GM21619 (cell line): ENCODE data around the gene AFM.

ENCODE experiments used
- ATAC-seq: cut with Tn5 transposase; IDR thresholded peaks from one replicate; pipeline ENCODE4 v1.9.1; 2021; ENCODE audit not compliant: unreplicated experiment

AFM gene

DNA sequence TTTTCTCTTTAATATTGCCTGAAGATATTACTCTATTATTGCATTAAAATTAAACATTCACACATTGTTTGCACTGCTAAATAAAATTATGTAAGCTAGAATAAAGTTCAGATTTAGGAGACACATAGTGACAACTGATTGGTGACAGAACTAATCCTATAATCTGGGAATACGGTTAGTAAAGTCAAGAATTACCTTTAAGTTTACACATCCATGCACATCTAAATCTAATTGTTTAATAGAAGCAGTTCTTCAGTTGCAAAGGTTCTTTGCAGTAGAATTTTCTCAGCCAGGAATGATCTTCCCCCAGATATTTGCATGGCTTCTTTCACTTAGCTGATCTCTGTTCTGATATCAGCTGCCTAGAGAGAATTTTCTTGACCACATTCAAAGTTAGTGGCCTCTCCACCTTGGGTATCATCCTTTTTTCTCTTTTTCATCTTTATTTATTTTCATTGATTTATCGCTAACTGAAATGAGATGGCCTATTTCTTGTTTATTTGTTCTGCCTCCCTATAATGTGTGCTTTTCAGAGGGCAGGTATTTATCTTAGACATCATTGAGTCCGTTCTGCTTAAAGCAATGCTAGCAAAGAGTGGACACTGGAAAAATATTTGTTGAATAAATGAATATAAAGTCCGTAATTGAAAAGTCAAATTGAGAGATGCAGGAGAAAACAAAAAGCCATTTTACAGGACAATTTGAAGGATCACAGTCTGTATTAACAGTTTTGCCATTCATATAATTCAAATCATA lies 32.9 kb upstream of the AFM start:
- no peak for ATAC-seq

- no peak for ATAC-seq
Observed at GRCh38 chr4:73450398-73451004, 31.0 kb upstream of the AFM start.

GRCh38 chr4:73451404-73451803 lies 30.1 kb upstream of the AFM start:
- no peak for ATAC-seq

DNA sequence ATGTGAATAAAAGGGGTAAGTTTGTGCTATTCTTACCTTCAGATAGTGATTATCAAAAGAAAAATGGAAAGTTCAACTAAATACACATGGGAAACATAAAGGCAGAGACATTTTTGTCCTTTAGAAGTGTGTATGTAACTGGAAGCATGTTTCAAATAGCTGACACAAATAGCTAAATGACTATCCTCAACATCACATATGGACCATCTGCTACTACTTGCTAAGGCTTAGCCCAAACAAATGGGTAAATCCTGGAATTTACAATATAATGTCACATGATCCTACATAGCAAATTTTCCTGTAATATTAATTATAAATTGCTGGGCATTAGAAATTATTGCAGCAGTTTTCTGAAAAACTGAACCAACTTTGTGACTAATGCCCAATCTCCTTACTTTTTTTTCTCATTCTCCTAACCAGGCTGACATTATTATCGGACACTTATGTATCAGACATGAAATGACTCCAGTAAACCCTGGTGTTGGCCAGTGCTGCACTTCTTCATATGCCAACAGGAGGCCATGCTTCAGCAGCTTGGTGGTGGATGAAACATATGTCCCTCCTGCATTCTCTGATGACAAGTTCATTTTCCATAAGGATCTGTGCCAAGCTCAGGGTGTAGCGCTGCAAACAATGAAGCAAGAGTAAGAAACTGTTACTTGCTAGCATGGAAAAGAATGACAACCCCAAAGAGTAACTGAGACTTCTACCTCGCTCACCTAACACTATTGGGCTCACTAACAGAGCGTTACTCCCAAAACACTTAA lies 29.4 kb upstream of the AFM start:
- ATAC-seq = no peak

DNA sequence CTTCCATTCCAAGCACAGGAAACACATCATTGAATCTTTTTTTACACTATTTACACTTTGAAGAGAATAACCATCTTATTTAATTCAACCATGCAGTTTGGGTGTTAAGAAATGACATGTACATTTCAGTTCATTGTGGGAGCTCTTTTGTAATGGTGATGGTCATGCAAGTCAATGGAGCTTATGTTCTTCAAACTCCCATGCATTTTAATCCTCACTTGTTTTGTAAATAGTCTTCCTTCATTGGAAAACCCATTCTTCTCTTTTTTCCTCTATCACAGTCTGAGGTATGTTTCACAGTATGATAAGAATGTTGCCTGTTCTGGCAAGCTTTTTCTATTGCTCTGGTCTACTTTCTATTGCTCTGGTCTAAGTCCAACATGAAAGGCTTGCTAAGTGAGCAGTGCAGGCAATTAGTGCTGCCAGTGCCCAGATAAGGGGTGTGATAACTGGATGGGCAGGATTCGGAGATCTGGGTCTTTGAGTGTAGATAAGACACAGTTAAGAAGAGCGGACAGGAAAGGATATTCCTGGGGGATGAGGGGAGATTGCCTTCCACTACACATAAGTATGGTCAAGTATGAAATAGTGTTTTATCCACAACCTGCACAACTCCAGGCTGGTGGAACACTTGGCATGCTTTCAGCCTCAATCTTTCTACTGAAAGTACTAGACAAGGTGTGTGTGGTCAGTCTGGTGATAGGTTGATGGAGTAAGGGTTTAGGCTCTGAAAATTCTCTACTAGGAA lies 28.4 kb upstream of the AFM start:
- ATAC-seq = no peak

DNA sequence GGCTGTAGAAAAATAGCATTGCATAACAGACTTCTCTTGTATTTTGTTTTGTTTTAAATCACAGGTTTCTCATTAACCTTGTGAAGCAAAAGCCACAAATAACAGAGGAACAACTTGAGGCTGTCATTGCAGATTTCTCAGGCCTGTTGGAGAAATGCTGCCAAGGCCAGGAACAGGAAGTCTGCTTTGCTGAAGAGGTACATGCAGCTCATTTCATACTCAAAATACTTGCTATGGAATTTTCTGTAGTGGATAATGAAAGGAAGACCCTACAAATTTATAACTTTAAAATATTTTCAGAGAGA lies 27.9 kb upstream of the AFM start:
- no peak for ATAC-seq

DNA sequence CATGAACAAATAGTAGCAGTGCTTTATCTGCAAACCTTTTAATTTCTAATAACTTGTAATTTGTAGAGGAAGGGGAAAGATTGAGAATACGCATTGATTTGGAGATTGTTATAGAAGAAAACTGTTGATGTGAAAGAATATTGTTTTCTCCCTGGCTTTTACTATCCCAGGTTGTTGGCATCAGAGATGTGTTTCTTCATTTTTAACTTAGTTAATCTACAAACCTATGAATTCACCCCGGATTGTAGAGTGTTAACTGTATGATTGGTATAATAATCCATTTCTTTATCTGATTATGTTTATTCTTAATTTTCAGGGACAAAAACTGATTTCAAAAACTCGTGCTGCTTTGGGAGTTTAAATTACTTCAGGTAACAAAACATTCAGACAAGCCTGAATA lies 26.6 kb upstream of the AFM start:
- ATAC-seq = no peak

DNA sequence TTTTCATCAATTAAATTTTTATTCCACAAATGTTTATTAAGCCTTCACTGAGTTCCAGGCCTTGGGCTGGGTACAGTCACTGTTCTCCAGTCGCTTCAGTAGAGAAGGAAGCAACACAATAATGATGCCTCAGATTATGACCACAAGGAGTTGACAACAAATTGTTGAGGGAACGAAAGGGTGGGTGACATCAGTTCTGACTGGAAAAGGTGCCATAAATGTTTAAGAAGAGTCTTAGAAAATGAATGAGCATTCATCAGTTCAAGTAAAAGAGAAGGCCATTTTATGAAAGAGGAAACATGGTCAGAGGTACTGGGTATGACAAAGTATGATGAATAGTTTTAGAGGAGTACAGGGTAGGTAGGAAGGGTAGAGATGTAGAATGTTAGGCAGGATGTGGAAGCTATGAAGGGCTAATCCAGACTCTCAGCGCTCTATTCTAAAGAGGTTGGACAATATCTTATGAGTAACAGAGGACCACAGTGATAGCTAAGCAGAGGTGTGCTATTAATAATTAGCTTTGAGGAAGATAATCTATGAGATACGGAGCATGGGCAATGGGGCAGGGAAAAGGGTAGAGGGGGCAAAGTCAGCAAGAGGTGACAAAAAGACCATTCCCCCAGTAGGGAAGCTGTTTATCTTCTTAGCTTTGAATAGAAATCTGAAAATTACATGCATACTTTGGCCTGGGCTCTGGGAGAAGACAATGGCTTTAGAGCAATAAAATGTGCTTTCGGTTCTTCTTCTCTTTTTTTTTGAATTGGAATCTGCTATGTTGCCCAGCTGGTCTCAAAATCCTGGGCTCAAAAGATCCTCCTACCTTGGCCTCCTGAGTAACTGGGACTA lies 25.1 kb upstream of the AFM start:
- no peak for ATAC-seq

GRCh38 chr4:73458184-73459047 lies 23.1 kb upstream of the AFM start:
- no peak for ATAC-seq

- ATAC-seq = no peak
Observed at GRCh38 chr4:73459048-73459421, 22.5 kb upstream of the AFM start.

- no peak for ATAC-seq
Observed at GRCh38 chr4:73460913-73461522, 20.5 kb upstream of the AFM start.

DNA sequence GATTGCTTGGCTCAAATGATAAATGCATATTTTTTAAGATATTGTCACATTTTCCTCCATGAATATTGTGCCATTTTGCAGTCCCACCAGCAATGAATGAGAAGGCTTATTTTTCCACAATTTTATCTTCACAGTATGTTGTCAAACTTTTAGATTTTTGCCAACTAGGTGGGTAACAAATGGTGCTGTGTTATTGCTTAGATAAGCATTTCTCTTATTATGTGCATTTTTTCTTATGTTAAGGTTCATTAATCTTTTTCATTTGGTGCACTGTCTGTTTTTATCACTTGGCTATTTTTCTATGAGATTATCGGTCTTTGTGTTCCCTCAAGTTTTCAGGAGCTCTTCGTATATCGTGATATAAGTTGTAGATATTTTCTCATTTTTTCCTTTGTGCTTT lies 13.4 kb upstream of the AFM start:
- no peak for ATAC-seq

- no peak for ATAC-seq
Observed at GRCh38 chr4:73470728-73471127, 10.8 kb upstream of the AFM start.

- ATAC-seq = no peak
Observed at GRCh38 chr4:73477176-73477575, 4.4 kb upstream of the AFM start.

GRCh38 chr4:73479323-73479722 lies 2.2 kb upstream of the AFM start:
- ATAC-seq = no peak

DNA sequence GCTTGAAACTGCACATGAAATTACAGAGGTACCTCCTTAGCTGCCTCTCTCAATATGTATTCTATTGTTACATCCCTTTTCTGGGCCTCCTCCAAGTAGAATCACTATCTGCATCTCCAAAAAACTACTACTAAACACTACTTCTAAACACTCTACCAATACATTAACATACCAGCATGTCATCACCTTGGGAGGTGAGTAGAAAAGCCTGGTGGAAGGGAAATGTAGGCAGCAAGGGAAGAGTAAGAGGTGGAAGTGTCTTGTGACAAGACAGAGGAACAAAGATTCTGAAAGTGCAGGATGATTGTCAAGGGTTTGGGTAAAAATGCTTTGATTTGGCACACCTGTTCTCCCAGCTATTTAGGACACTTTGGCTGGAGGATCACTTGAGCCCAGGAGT lies 3.5 kb downstream of the AFM start:
- ATAC-seq = no peak

DNA sequence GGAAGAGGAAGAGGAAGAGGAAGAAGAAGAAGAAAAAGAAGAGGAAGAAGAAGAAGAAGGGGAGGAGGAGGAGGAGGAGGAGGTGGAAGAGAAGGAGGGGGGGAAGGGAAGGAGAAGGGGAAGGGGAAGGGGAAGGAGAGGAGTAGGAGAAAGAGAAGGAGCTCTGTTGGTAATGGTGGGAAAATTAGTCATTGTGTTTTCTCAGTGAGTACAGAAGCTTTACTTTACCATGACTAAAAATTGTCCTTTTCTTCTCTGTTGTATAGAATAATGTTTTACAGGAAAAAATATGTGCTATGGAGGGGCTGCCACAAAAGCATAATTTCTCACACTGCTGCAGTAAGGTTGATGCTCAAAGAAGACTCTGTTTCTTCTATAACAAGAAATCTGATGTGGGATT lies 4.1 kb downstream of the AFM start:
- no peak for ATAC-seq

DNA sequence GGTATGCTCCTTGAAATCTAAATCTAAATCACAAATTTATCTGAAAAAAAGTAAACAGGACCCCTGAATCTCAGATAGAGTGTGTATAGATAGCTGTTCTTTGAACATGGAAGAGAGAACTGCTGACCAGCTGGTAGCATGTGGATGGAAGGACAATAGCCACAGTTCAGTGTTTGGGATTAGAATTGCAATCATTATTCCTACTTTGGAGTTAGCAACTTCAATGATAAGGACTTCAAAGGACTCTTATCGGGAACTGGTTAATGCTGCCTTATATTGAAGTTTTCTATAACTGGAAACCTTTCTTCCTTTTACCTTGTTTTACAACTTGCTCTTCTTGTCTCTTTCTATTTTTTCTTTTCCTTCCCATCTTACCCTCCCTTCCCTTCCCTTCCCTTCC lies 5.0 kb downstream of the AFM start:
- no peak for ATAC-seq

DNA sequence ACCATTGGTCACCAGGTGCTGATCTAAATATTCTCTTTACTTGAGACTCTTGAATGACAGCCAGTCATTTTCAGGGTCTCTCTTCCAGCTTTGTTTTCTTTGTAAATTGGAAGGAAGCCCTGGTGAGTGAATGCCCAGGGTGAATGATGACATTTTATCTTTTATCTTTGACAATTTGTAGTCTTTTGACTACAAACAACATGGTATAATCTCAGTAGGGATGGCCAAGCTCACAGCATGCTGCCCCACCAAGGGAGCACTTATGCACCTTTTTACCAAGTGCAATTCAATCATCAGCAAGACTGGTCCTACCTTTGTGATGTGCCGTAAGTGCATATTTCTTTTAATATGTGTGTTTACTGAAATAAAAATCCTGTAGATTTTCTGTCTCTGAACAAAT lies 5.7 kb downstream of the AFM start:
- ATAC-seq = no peak
